Activated T-cell treated with anti-CD3 and anti-CD28 coated beads, Interleukin-2, amount 50 U/mL, for 4 hours (primary cell): ENCODE data around the gene FOXN3. TPM values are rescaled to one million over a fixed set of nuclear protein-coding genes. Genes with fewer than 3 reads are reported as not detected.
"Not testable (repeated sequence)": the region's sequence is repeated elsewhere in the genome, so short reads cannot be mapped to it uniquely, and the experiment has no call there.

Experiments
- ATAC-seq, 2 donors: fragments of 200-7000 bp; cut with Tn5 transposase; one replicate each; pipeline ENCODE4 v1.10.0; 2021
- DNase-seq: peaks from one replicate; pipeline ENCODE4 v3.0.0-alpha.2; 2020
- H3K27me3 Mint-ChIP-seq: one replicate; pipeline ENCODE4 v1.8.0; 2021; ENCODE audit warnings: low read depth, mixed read lengths
- H3K36me3 Mint-ChIP-seq: one replicate; pipeline ENCODE4 v1.8.0; 2022; ENCODE audit warnings: mixed read lengths; ENCODE audit not compliant: insufficient read depth
- H3K4me1 Mint-ChIP-seq: one replicate; pipeline ENCODE4 v1.8.0; 2021; ENCODE audit warnings: low read depth, mixed read lengths
- H3K4me3 Mint-ChIP-seq: one replicate; pipeline ENCODE4 v1.8.0; 2021; ENCODE audit warnings: mild to moderate bottlenecking, moderate library complexity, mixed read lengths
- H3K9me3 Mint-ChIP-seq: one replicate; pipeline ENCODE4 v1.8.0; 2021; ENCODE audit warnings: mixed read lengths
- total RNA-seq, 3 donors: library from RNA; stranded (reverse); gene quantifications; one replicate each; pipeline ENCODE4 v1.2.1, GENCODE V29; 2021

Gene FOXN3
- total RNA-seq, 3 donors from 2014 or later: 67.0 to 83.1 (median 69.5) TPM

DNA sequence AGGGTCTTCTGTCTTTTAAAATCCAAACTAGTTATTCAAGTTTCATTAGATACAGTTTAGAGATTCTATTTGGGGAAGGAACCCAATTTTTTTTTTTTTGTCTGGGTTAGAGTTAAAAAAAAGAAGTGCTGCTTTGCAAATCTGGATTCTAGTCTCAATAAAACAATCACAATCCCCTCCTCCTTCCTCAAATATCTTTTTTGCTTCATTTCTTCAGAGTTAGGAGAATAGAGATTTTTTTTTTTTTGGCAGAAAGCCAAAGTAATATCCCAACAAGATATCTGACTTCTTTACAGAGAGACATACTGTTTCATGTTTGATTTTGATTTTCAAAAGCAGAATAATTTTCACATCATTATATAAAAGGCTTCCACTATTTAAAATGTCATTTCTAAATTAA is 201.9 kb downstream of the FOXN3 start:
- Mint-ChIP-seq H3K36me3 (peaks cover 26% of the 10 kb centered on the region), H3K27me3 (no peaks in the 10 kb centered on the region), H3K4me1 (peaks cover 22% of the 10 kb centered on the region), H3K9me3 (no peaks in the 10 kb centered on the region), H3K4me3 (no peak overlapping the region)
- no peak for DNase-seq
- no peak for ATAC-seq

DNA sequence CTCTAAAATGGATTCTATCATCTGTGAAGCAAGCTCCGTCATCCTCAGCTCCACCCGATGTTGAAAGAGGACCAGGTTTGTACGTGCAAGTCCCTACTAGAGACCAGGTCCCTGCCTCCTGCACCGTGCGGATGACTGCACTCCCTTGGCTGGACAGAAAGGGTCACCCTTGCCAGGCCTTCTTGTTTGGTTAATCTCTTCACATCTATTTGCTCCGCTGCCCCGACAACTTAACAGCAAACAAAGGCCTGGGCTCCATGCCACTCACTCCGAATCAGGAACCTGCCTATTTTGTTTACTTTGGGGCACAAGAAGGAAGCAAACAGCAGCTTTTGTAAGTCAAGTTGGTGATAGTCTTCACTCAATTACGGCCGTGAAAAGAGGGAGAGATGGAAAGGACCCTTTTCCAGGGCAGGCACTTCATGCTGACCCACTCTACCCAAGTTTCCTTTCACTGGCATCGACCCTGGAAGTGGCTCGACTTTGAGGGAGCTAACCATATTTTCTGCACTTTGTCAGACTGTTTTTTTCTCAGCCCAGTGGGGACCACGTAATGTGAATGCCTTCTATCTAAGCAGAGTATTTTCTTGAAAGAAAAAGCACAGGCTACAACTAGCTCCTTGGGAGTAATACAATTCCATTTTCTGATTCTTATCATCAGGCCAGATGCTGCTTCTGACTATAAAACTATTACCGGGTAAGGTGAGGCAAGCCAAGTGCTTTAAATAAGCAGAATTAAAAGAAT is 202.6 kb downstream of the FOXN3 start:
- Mint-ChIP-seq H3K36me3 (peaks cover 24% of the 10 kb centered on the region), H3K9me3 (no peaks in the 10 kb centered on the region), H3K4me1 (peaks cover 22% of the 10 kb centered on the region), H3K4me3 (no peak overlapping the region), H3K27me3 (no peaks in the 10 kb centered on the region)
- no peak for ATAC-seq
- no peak for DNase-seq

DNA sequence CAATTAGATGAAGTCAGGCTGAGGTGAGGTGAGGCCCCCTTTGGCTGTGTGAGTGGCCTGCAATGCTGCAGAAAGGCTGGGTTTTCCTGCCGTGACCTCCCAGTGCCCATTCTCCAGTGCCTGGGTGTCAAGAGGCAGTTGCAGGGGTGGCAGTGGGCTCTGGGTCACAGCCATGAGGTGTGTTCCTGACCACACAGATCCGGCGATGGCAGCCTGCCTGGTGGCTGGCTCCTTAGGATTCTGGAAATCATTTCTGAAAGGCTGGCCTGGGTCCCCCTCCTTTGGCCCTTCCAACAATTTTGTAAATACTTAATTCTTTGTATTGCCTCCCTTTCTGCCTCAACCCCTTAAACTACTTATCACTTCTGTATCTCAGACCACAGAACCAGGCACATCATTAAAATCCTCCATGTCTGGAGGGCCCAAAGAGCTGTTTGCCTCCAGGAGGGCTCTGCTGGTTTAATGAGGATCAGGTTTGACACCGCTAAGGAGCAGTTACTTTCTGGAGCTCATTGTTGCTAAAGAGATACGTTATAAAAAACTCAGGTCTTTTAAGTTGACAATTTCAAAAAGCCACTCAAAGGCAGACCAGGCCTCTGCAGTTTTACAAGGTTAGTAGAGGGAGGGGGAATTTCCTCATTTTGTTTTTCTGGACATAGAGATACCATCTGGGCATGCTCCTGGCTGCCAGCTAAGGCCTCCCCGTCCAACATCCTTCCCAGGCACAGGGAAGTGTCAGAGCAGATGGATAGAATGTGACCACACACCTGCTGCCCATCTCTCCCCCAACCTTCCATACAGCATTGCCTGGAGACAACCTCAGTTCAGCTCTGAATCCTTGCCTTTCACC is 204.4 kb downstream of the FOXN3 start:
- no peaks in the 10 kb centered on the region for H3K9me3 Mint-ChIP-seq
- no peak for ATAC-seq
- H3K4me1 Mint-ChIP-seq: peaks cover 15% of the 10 kb centered on the region
- no peak overlapping the region for H3K4me3 Mint-ChIP-seq
- no peaks in the 10 kb centered on the region for H3K27me3 Mint-ChIP-seq
- DNase-seq: no peak
- peaks cover 19% of the 10 kb centered on the region for H3K36me3 Mint-ChIP-seq

DNA sequence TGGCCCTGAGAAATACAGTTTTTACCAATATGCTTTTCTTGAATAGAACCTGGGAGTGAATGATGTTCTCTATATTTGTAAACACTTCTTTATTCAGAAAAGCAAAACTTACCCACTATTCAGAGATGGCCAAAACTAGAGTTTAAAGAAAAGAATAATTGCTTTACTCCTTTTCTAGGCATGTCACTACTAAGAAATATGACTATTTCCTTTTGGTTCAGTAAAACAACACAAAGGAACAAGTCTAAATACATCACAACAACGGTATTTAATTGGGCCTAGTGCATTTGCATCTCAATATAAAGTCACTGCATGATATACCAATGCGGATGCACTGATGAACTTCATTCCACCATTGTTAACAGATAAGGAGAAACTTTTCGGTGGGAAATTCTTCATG is 207.5 kb downstream of the FOXN3 start:
- Mint-ChIP-seq H3K9me3 (no peaks in the 10 kb centered on the region), H3K27me3 (no peaks in the 10 kb centered on the region), H3K4me1 (peaks cover 19% of the 10 kb centered on the region), H3K36me3 (peaks cover 21% of the 10 kb centered on the region), H3K4me3 (no peak overlapping the region)
- ATAC-seq (no peak), DNase-seq (no peak)

DNA sequence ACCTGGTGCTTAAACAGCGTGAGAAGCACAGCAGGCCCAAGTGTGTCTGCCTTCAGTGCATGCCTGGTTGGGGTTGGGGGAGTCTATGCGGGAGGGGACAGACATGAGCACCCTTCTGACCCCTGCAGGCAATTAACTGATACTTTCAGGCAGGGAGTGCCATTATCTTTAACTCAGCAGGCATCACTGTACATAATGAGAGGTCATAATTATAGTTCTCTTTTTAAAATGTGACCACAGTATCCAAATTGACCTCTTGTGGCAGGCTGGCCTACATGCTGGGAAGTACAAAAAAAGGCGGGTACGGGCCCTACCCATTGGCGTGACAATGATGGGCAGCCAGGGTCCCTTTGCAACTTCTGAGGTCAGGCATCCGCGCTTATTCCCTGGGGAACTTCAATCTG is 209.1 kb downstream of the FOXN3 start:
- ATAC-seq (no peak), DNase-seq (no peak)
- H3K27me3 Mint-ChIP-seq: no peaks in the 10 kb centered on the region
- H3K9me3 Mint-ChIP-seq: no peaks in the 10 kb centered on the region
- H3K4me3 Mint-ChIP-seq: no peak overlapping the region
- peaks cover 16% of the 10 kb centered on the region for H3K36me3 Mint-ChIP-seq
- peaks cover 32% of the 10 kb centered on the region for H3K4me1 Mint-ChIP-seq

DNA sequence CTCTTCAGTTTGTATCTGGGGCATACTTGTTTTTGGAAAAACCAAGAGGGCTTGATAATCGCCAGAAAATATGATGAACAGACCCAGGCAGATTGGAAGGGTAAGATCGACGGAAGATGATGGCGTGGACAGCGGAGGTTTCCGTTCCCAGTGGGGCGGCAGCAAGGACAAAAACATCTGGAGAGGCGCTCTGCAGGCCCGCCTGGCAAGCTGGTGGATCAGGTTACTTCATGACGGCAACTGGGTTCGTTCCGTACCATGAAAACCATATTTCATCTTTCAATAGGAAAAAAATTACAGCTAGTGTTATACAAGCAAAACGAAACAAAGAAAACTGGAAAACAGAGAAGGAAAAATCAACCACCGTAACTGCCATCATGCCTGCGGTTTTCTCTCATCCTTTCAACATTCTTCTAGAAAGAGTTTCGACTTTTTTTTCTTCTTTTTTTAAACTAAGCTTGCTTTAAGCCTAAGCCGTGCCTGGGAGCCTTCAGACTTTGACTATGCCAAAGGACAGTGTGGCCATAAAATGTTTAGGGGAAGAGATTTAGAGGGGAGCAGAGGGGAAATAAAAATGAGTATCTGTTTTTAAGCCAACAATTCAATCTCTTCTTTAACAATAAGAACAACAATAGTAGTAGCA is 210.5 kb downstream of the FOXN3 start:
- no peaks in the 10 kb centered on the region for H3K27me3 Mint-ChIP-seq
- DNase-seq (no peak), ATAC-seq (no peak)
- H3K9me3 Mint-ChIP-seq: no peaks in the 10 kb centered on the region
- peaks cover 43% of the 10 kb centered on the region for H3K4me1 Mint-ChIP-seq
- no peak overlapping the region for H3K4me3 Mint-ChIP-seq
- peaks cover 16% of the 10 kb centered on the region for H3K36me3 Mint-ChIP-seq

DNA sequence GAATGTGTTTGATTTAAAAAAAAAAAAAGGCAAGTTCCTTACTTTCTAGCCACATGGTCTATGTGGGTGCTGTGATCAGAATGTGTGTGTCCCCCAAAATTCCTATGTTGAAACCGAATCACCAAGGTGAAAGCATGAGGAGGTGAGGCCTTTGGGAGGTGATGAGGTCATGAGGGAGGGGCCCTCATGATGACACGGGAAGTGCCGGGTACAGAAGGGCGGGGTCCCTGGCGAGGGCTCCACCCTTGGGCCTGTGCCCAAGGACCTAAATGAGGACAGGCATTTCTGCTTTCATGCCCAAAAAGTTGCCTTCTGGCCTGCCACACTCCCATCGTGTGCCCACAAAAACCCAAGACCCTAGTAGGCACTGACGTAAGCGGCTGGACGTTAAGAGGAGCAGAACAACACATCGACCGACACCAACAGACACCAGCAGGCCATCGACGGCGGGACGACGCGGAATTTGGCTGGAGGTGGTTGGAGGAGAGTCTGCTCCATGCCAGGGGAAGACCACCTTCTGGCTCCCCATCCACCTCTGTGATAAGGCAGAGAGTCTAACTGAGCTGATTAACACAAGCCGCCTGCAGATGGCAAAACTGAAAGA is 211.8 kb downstream of the FOXN3 start:
- ATAC-seq (no peak), DNase-seq (no peak)
- Mint-ChIP-seq H3K4me3 (no peak overlapping the region), H3K9me3 (no peaks in the 10 kb centered on the region), H3K36me3 (peaks cover 18% of the 10 kb centered on the region), H3K4me1 (peaks cover 41% of the 10 kb centered on the region), H3K27me3 (no peaks in the 10 kb centered on the region)

DNA sequence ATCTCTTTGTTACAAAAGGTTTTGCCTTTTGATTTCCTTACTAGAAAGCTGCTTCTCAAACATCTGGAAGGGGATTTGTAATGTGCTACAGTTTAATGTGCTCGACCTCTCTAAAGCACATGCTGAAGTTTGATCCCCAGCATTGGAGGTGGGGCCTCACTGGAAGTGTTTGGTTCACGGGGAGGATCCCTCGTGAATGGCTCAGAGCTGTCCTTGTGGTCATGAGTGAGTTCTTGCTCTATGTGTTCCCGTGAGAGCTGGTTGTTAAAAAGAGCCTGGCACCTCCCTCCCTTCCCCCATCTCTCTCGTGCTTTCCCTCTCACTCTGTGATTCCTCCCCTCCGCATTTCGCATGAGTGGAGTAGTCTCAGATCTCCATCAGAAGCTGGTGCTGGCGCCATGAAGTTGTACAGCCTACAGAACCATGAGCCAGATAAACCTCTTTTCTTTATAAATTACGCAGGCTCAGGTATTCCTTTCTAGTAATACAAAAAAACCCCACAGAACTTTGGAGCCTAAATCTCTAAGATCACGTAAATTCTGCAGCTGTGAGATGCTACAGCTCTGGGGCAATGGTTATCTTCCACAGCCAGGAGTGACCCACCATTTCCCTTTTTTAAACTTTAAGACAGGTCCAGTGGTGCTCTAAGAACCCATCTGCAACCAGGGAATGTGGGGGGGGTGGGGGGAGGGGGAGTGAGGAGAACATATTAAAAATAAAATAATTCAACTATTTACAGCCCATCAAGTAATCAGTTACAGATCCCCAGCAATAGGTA is 214.4 kb downstream of the FOXN3 start:
- Mint-ChIP-seq H3K4me3 (no peak overlapping the region), H3K9me3 (no peaks in the 10 kb centered on the region), H3K36me3 (peaks cover 22% of the 10 kb centered on the region), H3K4me1 (peaks cover 52% of the 10 kb centered on the region), H3K27me3 (no peaks in the 10 kb centered on the region)
- no peak for DNase-seq
- no peak for ATAC-seq

DNA sequence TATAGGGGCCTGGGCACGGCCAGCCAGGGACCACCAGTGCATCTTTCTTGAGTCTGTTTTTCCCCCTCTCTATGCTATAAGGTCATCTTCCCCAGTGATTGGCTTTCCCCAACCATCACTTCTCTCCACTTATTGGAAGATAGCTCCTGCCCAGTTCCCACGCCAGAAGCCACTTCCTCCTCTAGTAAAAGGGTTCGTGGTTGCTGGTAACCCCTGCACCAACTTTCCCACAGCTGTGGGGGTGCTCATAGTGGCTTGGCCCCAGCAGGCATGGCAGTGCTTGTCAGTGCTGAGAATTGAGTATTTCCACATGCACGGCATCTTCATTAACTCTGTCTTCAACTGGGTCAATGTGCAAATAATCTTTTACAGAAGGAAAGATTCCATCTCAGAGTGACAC is 215.4 kb downstream of the FOXN3 start:
- Mint-ChIP-seq H3K27me3 (no peaks in the 10 kb centered on the region), H3K4me1 (peaks cover 56% of the 10 kb centered on the region), H3K9me3 (no peaks in the 10 kb centered on the region), H3K4me3 (no peak overlapping the region), H3K36me3 (peaks cover 30% of the 10 kb centered on the region)
- DNase-seq (no peak), ATAC-seq (no peak)

DNA sequence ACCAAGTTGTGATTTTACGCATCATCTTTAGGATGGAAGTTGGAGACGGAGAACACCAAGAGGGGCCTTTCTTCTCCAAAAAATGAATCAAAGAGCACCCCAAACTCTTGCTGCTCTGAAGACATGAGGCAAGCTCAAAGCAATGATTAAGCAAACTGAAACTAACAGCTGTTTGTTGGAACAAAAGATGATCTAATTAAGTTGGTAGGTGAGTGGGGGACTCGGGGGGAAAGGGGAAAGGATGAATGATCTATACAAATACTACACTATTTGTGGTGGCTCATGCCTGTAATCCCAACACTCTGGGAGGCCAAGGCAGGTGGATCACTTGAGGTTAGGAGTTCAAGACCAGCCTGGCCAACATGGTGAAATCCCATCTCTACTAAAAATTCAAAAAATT is 217.7 kb downstream of the FOXN3 start:
- H3K9me3 Mint-ChIP-seq, H3K4me3 Mint-ChIP-seq, DNase-seq, H3K27me3 Mint-ChIP-seq: not testable (repeated sequence)
- H3K4me1 Mint-ChIP-seq: peaks cover 49% of the 10 kb centered on the region
- peaks cover 28% of the 10 kb centered on the region for H3K36me3 Mint-ChIP-seq
- ATAC-seq: peak; percentile 56 to 57

DNA sequence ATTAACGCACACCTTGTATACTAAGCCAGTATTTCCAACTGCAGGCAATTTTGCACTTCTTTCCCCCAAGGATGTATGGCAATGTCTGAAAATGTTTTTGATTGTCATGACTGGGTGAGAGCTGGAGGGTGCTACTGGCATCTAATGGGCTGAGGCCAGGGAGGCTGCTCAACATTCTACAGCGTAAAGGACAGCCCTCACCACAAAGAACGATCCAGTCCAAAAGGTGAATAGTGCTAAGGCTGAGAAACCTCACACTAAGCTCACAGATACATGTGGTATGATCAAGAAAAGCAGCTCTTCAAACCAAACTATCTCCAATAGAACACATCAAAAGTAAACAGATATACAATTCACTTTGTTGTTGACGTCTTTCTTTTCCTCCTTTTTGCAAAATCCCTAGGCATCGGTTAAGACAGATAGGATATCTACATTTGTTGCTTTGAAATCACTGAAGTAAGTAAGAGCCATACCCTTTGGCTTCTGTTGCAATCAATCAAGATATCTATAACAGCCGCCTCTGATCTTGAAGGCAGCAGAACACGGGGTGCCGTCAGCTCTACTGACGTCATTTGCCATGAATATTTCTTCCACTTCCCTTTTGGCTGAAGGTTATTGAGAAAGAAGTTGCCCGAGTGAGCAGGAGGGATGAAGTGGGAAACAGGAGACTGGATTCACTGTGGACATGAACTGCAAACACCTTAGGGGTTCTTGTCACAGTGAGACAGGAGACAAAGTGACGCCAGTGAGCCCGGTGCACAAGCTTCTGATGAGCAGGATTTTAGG is 218.3 kb downstream of the FOXN3 start:
- no peaks in the 10 kb centered on the region for H3K9me3 Mint-ChIP-seq
- DNase-seq (no peak), ATAC-seq (no peak)
- no peak overlapping the region for H3K4me3 Mint-ChIP-seq
- H3K4me1 Mint-ChIP-seq: peaks cover 44% of the 10 kb centered on the region
- H3K27me3 Mint-ChIP-seq: no peaks in the 10 kb centered on the region
- peaks cover 28% of the 10 kb centered on the region for H3K36me3 Mint-ChIP-seq

DNA sequence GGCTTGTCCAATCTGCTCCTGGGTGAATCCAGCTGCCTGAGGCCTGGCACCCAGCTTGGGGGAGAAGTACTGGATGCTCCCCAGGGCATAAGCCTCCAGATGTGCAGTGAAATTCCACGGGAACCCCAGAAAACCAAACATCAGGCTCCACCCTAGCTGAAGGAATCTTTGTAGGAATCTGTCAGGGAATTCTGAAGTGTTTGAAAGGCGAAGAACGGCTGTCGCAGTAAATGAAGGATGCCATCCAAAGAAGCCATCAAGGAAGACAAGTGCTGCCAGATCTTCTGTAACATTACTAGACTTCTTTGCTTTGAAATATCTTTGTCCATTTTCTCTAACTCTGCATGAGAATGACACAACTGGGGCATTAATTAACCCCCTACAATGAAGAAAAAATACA is 219.4 kb downstream of the FOXN3 start:
- peaks cover 28% of the 10 kb centered on the region for H3K36me3 Mint-ChIP-seq
- DNase-seq (no peak), ATAC-seq (no peak)
- H3K27me3 Mint-ChIP-seq: no peaks in the 10 kb centered on the region
- H3K4me1 Mint-ChIP-seq: peaks cover 35% of the 10 kb centered on the region
- H3K4me3 Mint-ChIP-seq: no peak overlapping the region
- no peaks in the 10 kb centered on the region for H3K9me3 Mint-ChIP-seq

DNA sequence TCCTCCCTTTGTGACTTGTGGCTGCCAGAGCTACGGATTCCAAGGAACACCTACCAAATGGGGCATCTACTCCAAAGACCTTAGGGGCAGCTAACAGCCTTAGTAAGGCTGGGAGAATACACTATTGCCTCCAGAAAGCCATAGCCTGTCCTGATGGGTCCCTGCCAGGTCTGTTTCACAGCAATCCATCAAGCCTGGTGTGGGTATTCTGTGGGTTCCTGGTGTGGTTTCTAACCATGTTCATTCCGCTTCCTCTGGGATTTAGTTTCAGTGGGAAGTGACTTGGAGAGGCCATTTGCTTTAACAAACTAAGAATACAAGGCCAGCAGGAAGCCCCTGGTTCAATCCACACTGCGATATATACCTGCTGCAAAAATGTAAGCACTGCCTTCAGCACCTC is 220.5 kb downstream of the FOXN3 start:
- H3K27me3 Mint-ChIP-seq: no peaks in the 10 kb centered on the region
- H3K9me3 Mint-ChIP-seq: no peaks in the 10 kb centered on the region
- H3K4me1 Mint-ChIP-seq: peaks cover 25% of the 10 kb centered on the region
- H3K36me3 Mint-ChIP-seq: peaks cover 28% of the 10 kb centered on the region
- ATAC-seq: no peak
- no peak overlapping the region for H3K4me3 Mint-ChIP-seq
- no peak for DNase-seq
